ENCODE results near the gene CSF3. TPM values are rescaled to one million over a fixed set of nuclear protein-coding genes. Genes with fewer than 3 reads are reported as not detected.

Gene CSF3
- total RNA-seq, 1 donor from 2014 or later = not detected

DNA sequence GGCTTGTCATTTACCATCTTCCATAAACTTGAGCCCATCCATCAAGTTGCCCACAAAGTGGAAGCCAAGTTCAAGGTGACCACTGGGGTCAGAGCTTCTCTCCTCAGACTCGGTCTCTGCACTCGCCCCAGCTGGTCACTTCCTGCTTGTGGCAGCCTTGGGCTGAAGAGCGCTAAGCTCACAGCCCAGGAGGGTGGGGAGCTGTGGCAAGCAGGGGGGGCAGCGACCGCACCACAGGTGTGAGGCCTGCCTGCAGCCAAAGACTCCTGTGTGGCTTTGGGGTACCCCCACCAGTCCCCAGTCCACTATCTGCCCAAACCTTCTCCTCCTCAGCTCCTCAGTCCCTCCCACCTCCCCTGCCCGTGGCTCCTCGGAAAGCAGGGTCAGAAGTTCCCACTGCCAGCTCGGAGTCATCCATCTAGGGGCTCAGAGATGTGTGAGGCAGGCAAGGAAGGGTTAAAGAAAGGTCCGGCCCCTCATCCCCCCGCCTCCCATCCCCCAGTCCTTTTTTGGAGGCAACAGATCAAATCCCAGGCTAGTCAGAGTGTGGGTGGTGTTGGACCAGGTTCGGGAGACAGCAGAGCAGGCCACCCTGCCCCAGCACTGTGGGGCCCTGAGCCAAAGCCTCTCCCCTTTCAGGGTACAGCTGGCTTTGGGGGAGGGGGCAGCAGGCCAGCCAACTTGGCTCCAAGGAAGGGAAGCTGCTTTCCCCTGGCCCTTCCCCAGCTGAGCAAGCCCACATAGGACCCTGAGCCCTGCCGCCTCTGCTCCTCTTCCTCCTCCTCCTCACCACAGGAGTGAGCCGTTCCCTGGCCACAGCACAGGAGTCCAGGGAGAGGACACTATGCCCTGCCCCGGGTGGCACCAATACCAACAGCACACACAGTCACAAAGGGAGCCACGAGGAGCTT is 3.2 kb downstream of the CSF3 start:
- no peaks in the 10 kb centered on the region for H3K9me3 ChIP-seq (ENCODE audit: low read depth)
- peaks cover 21% of the 10 kb centered on the region for H3F3A ChIP-seq (ENCODE audit: low read depth)
- H3K27ac Mint-ChIP-seq = peak overlapping the region; percentile 90
- H3K36me3 Mint-ChIP-seq = peaks cover 7% of the 10 kb centered on the region
- TF ChIP-seq, protein P1, sequence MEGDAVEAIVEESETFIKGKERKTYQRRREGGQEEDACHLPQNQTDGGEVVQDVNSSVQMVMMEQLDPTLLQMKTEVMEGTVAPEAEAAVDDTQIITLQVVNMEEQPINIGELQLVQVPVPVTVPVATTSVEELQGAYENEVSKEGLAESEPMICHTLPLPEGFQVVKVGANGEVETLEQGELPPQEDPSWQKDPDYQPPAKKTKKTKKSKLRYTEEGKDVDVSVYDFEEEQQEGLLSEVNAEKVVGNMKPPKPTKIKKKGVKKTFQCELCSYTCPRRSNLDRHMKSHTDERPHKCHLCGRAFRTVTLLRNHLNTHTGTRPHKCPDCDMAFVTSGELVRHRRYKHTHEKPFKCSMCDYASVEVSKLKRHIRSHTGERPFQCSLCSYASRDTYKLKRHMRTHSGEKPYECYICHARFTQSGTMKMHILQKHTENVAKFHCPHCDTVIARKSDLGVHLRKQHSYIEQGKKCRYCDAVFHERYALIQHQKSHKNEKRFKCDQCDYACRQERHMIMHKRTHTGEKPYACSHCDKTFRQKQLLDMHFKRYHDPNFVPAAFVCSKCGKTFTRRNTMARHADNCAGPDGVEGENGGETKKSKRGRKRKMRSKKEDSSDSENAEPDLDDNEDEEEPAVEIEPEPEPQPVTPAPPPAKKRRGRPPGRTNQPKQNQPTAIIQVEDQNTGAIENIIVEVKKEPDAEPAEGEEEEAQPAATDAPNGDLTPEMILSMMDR (IDR thresholded peaks at IDR 0.05) = no peak
- no peak for TF ChIP-seq EZH2phosphoT487 (IDR thresholded peaks at IDR 0.05)
- no peak for TF ChIP-seq EZH2 (IDR thresholded peaks at IDR 0.05)
- H3K27me3 ChIP-seq = no peaks in the 10 kb centered on the region
- no peak overlapping the region for H2AFZ ChIP-seq (replicated peaks)
- H3K9me3 Mint-ChIP-seq = no peaks in the 10 kb centered on the region
- H3K4me2 ChIP-seq = peak overlapping the region; percentile 74
- H3K27ac ChIP-seq = peak overlapping the region; percentile 31
- DNase-seq (ENCODE audit: low spot score) = peak; percentile 68
- no peaks in the 10 kb centered on the region for H3K79me2 ChIP-seq (ENCODE audit: low read depth)
- peaks cover 31% of the 10 kb centered on the region for H3K4me1 ChIP-seq
- H3K4me3 ChIP-seq = peak overlapping the region; percentile 19
- H3K4me3 Mint-ChIP-seq = peak overlapping the region; percentile 65
- H3K27me3 Mint-ChIP-seq (ENCODE audit: insufficient read depth, low read depth) = peaks cover 2% of the 10 kb centered on the region
- H3K36me3 ChIP-seq = no peaks in the 10 kb centered on the region
- no peak overlapping the region for H3K9ac ChIP-seq
- H4K20me1 ChIP-seq (ENCODE audit: low read depth) = peaks cover 4% of the 10 kb centered on the region
- peaks cover 27% of the 10 kb centered on the region for H3K4me1 Mint-ChIP-seq

DNA sequence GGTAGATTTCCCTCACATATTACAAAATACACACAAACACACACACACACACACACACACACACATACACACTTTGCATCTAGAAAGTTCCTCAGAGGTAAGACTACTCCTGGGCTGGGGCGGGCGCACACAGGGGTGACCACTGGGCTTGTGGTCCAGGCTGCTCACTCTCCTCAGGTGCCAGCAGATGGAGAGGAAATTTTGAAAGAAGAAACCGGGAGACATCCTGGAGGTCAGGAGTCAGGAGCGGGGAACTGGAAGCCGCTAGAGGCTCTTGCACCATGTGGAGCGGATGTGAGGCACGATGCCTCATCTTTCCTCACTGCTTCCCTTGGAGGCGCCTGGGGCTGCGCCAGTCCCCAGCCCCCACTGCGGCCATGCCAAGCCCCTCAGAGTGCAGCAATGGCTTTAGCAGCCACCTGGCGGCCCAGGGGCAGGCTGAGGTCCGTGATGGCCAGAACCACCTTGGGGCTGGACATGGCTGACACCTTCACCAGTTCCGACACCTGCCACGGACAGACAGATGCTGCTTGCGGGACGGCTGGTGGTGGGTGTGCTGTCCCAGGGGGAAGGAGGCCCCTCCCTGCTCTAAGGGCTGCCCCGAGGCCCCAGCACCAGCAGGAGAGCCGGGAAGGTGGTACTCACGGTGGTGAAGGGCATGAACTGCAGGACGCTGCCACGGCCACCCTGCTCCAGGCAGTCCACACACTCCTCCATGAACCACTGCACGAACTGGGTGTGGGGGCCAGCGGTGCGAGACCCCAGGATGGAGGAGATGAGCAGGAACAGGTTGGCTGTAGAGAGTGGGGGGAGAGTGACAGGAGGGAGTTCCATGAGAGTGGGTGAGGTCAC is 4.1 kb downstream of the CSF3 start:
- Histone ChIP-seq H3K4me2 (peak overlapping the region; percentile 74), H3K4me1 (peaks cover 31% of the 10 kb centered on the region), H4K20me1 (ENCODE audit: low read depth) (peaks cover 4% of the 10 kb centered on the region), H3K4me3 (no peak overlapping the region), H3K79me2 (ENCODE audit: low read depth) (no peaks in the 10 kb centered on the region), H3K27me3 (no peaks in the 10 kb centered on the region), H3K27ac (peak overlapping the region; percentile 31), H2AFZ (replicated peaks) (no peak overlapping the region), H3F3A (ENCODE audit: low read depth) (peaks cover 21% of the 10 kb centered on the region), H3K9ac (no peak overlapping the region), H3K36me3 (no peaks in the 10 kb centered on the region), H3K9me3 (ENCODE audit: low read depth) (no peaks in the 10 kb centered on the region)
- peaks cover 9% of the 10 kb centered on the region for H3K36me3 Mint-ChIP-seq
- H3K9me3 Mint-ChIP-seq = no peaks in the 10 kb centered on the region
- peaks cover 22% of the 10 kb centered on the region for H3K4me1 Mint-ChIP-seq
- peaks cover 2% of the 10 kb centered on the region for H3K27me3 Mint-ChIP-seq (ENCODE audit: insufficient read depth, low read depth)
- DNase-seq (ENCODE audit: low spot score) = no peak
- peak overlapping the region; percentile 65 for H3K4me3 Mint-ChIP-seq
- peak overlapping the region; percentile 90 for H3K27ac Mint-ChIP-seq
- TF ChIP-seq EZH2 (IDR thresholded peaks at IDR 0.05) (no peak), EZH2phosphoT487 (IDR thresholded peaks at IDR 0.05) (no peak)
- TF ChIP-seq, protein P1 (IDR thresholded peaks at IDR 0.05) = peak; percentile 7

DNA sequence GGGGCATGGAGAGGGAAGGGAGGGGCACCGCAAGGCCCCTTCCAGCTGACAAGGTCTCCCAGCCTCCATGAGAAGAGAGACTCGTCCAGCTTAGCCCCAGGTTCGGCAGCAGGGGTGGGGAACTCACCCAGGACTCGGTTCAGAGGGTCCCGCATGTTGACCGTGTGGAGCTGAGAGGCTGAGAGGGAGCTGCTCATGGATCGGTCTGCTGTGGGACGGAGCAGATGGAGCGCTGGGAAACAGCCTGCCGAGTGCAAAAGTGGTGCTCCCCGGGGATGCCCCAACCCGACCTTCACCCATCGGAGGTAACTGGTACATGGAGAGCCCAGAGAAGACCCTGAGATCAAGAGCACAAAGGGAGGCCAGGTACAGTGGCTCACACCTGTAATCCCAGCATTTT is 4.9 kb downstream of the CSF3 start:
- H3K4me3 Mint-ChIP-seq = no peak overlapping the region
- no peak for DNase-seq (ENCODE audit: low spot score)

More for the DNA sequence above, 4.9 kb downstream of the CSF3 start:
- no peaks in the 10 kb centered on the region for H3K9me3 ChIP-seq (ENCODE audit: low read depth)
- no peaks in the 10 kb centered on the region for H3K27me3 ChIP-seq
- H3K4me3 ChIP-seq = no peak overlapping the region
- H2AFZ ChIP-seq (replicated peaks) = no peak overlapping the region
- H3K36me3 Mint-ChIP-seq = peaks cover 9% of the 10 kb centered on the region
- H3K36me3 ChIP-seq = no peaks in the 10 kb centered on the region
- TF ChIP-seq EZH2phosphoT487 (IDR thresholded peaks at IDR 0.05) (no peak), EZH2 (IDR thresholded peaks at IDR 0.05) (no peak)
- TF ChIP-seq, protein P1 (IDR thresholded peaks at IDR 0.05) = no peak
- no peak overlapping the region for H3K4me2 ChIP-seq
- no peaks in the 10 kb centered on the region for H3K79me2 ChIP-seq (ENCODE audit: low read depth)
- H3K4me1 Mint-ChIP-seq = peaks cover 18% of the 10 kb centered on the region
- H3K27ac ChIP-seq = no peak overlapping the region
- peaks cover 23% of the 10 kb centered on the region for H3K4me1 ChIP-seq
- H3K27ac Mint-ChIP-seq = no peak overlapping the region
- H3K27me3 Mint-ChIP-seq (ENCODE audit: insufficient read depth, low read depth) = peaks cover 2% of the 10 kb centered on the region
- H3F3A ChIP-seq (ENCODE audit: low read depth) = peaks cover 21% of the 10 kb centered on the region
- H4K20me1 ChIP-seq (ENCODE audit: low read depth) = peaks cover 4% of the 10 kb centered on the region
- no peaks in the 10 kb centered on the region for H3K9me3 Mint-ChIP-seq
- H3K9ac ChIP-seq = no peak overlapping the region

Measured in neural progenitor cell (in vitro differentiated cells).